HL-60 (cell line): Measurements from ENCODE around the gene PCGF3.
A peak's percentile ranks its signal among the peaks of the same experiment; 100 is the strongest.

ENCODE experiments used
- DNase-seq, 2 experiments: peaks; one replicate each; pipeline ENCODE4 v3.0.0-alpha.2; 2010 to 2020; ENCODE audit warnings: low read depth in 1 of 2, low spot score in 1 of 2
- H3K27ac ChIP-seq: fragments of 250-450 bp; sonication (Bioruptor Pico); replicated peaks from 2 replicates; pipeline ENCODE4 v1.5.1; 2020; ENCODE audit warnings: mild to moderate bottlenecking, moderate library complexity
- H3K27me3 ChIP-seq: fragments of 250-450 bp; sonication (Bioruptor Pico); 2 replicates; pipeline ENCODE4 v1.5.1; 2021; ENCODE audit warnings: mild to moderate bottlenecking, moderate library complexity; ENCODE audit not compliant: insufficient read depth, poor library complexity, severe bottlenecking
- H3K4me3 ChIP-seq: replicated peaks from 2 replicates; pipeline ENCODE4 v1.5.1; 2011; ENCODE audit warnings: mild to moderate bottlenecking, control low read depth, low read length; ENCODE audit not compliant: insufficient read depth
- CTCF ChIP-seq: IDR thresholded peaks from one replicate; pipeline ENCODE4 v1.5.1; 2011; ENCODE audit warnings: low read length, control low read depth, inconsistent platforms; ENCODE audit not compliant: insufficient read depth
- GABPA ChIP-seq: IDR thresholded peaks from 2 replicates; pipeline ENCODE4 v1.6.1; 2012; ENCODE audit warnings: low read depth
- POLR2AphosphoS5 ChIP-seq: IDR thresholded peaks from 2 replicates; pipeline ENCODE4 v1.6.1; 2012; ENCODE audit warnings: low read depth
- REST ChIP-seq: IDR thresholded peaks from 2 replicates; pipeline ENCODE4 v1.6.1; 2012; ENCODE audit warnings: low read depth; ENCODE audit not compliant: insufficient replicate concordance
- SPI1 ChIP-seq: IDR thresholded peaks from 2 replicates; pipeline ENCODE4 v1.6.1; 2012; ENCODE audit warnings: low read depth, mild to moderate bottlenecking, borderline replicate concordance

Gene PCGF3

GRCh38 chr4:685679-686412 is 19.8 kb upstream of the PCGF3 start:
- DNase-seq = no peak

GRCh38 chr4:686413-687040 is 19.1 kb upstream of the PCGF3 start:
- Histone ChIP-seq H3K27ac (no peak overlapping the region), H3K4me3 (no peak overlapping the region), H3K27me3 (peaks cover 3% of the 10 kb centered on the region)
- no peak for DNase-seq
- TF ChIP-seq CTCF = no peak
- no peak for TF ChIP-seq POLR2AphosphoS5
- TF ChIP-seq REST = no peak
- no peak for TF ChIP-seq GABPA
- TF ChIP-seq SPI1 = no peak

More at GRCh38 chr4:685679-686412, 19.8 kb upstream of the PCGF3 start:
- Histone ChIP-seq H3K27me3 (peaks cover 4% of the 10 kb centered on the region), H3K27ac (no peak overlapping the region), H3K4me3 (no peak overlapping the region)
- no peak for TF ChIP-seq GABPA
- no peak for TF ChIP-seq SPI1
- TF ChIP-seq CTCF = no peak
- TF ChIP-seq REST = no peak
- no peak for TF ChIP-seq POLR2AphosphoS5

- peak; percentile 71 to 77 for DNase-seq
- H3K27ac ChIP-seq = no peak overlapping the region
Observed at GRCh38 chr4:687048-687970, 18.3 kb upstream of the PCGF3 start.

More at GRCh38 chr4:687048-687970, 18.3 kb upstream of the PCGF3 start:
- no peak for TF ChIP-seq SPI1
- no peak for TF ChIP-seq REST
- TF ChIP-seq GABPA = no peak
- TF ChIP-seq CTCF = no peak
- TF ChIP-seq POLR2AphosphoS5 = no peak
- Histone ChIP-seq H3K4me3 (no peak overlapping the region), H3K27me3 (peaks cover 3% of the 10 kb centered on the region)
